ENCODE results near the gene PAOX. TPM values are rescaled to one million over a fixed set of nuclear protein-coding genes. Genes with fewer than 3 reads are reported as not detected.

The PAOX gene
- 5.3 and 6.1 TPM in 2 replicates for total RNA-seq (2014; rRNA removed; shearing (Covaris generic))

- DNase-seq (ENCODE audit: low spot score), result no peak
Measured at GRCh38 chr10:133379152-133379800, at the start of gene PAOX. Gene PAOX, plus strand, starts transcription at chr10:133379262. Its CDS starts 55 bp downstream, at chr10:133379317.

DNA sequence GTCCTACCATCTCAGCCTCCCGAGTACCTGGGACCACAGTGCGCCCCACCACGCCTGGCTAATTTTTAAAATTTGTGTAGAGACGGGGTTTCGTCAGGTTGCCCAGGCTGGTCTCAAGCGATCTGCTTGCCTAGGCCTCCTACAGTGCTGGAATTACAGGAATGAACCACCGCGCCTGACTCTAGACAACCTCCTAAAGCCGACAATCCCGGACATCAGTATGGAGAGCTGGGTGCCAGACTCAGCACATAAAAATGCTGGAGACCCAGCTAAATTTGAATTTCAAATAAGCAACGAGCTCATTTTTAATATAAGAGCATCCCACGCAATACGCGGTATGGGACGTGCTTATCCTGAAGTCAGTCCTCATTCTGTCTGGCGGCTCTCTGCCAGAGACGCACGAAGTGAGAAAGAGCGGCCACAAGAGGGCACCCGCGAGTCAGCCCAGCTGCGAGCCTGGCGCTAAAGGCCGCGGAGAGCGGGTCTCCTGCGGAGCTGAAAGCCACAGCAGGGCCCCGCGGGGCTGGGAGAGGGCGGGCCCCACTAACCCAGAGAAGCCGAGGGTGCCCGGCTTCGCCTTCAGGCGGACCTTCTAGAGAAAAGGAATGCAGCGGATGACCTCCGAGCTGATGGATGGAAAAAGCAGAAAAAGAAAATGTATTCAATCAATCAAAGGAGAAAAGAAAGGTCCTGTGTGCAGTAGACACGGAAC, 49.4 kb upstream of the PAOX start:
- peak; percentile 62 for DNase-seq (ENCODE audit: low spot score)

DNA sequence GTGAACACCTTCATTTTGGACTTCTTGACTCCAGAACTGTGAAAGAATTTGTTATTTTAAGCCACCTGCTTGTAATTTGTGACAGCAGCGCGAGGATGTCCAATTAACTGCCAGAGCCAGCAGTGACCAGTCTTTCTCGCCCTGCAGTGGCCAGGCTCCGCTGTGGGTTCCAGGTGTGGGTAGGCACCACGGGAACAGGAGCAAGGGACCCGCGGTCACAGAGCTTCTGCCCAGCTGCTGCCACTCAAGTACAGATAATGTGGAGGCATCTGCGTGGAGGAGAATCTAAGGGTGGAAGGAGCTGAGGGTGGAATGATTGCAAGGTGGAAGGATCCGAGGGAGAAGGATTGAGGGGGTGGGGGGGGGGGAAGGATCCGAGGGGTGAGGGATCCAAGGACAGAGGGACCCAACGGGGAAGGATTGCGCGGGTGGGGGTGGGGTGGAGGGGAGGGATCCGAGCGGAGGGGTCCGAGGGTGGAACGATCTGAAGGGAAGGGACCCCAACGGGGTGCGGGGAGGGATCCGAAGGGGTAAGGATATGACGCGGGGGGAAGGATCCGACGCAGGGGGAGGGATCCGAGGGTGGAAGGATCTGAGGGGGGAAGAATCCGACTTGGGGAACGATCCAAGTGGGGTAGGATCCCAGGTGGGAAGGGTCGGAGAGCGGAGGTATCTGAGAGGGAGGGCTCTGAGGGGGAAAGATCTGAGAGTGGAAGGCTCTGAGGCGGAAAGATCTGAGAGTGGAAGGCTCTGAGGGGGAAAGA, 45.9 kb upstream of the PAOX start:
- no peak for DNase-seq (ENCODE audit: low spot score)

DNA sequence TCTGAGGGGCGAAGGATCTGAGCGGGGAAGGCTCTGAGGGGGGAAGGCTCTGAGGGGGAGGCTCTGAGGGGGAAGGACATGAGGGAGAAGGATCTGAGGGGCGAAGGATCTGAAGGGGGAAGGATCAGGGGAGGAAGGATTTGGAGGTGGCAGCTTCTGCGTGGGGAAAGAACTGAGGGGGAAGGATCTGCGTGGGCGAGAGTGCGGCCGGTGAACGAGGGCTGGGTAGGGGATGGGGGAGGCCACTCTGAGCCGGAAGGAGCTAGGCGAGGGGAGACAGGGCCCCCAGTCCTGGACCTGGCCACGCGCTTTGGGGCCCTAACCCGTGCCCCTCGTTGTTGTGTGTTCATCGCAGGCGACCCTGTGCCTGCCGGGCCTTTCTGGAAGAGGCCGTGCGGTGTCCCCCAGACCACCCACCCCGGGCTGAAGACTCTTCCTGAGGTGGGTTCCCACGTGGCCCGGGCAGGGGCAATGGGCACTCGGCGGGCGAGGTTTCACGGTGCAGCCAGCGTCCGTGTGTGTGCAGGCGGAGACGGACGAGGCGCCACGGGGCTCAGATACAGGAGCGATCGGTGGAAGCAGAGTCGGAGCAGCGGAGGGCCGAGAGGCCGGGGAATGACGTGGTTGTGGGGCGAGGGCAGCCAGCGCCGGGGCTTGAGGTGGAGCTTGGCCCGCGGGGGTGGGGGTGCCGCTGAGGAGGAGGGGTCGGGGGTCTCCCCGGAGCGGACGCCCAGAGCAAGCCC, 44.4 kb upstream of the PAOX start:
- DNase-seq (ENCODE audit: low spot score), result no peak

DNA sequence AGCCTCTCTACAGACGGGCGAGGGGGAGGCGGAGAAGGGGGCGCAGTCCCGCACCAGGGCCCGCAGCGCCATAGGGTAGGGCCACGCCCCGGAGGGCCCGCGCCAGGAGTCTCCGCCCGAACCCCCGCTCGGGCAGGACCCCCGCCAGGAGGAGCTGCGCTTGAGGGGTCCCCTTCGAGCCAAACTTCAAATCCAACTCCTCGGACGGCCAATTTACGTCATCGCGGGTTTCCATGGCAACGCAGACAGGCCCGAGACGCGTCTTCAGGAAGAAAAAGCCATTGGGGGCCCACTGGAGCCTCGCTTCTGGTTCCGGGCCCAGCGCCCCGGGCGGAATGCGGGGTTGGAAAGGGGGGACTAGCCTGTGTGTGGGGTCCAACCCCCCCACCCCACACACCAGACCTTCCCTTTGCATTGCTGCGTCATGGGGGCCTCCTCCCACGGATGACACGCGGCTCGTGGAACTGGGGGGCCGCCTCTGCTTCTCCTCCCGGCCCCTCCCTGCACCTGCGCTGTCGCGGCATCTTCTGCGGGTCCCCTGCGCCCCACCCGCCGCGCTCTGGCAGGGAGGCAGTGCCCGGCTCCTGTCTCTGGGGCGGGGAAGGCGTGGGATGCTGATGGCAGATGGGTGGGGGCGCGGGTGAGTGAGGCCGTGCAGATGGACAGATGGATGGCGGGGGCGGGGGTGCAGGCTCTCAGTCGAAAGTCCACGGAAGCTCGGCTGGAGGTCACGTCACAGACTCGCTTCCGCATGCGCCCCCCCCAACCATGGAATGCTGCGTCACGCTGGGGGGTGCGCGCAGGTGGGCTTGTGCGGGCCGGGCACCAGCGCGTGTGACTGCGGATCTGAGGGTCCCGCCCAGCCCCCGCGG, 43.6 kb upstream of the PAOX start:
- DNase-seq (ENCODE audit: low spot score), result no peak

DNA sequence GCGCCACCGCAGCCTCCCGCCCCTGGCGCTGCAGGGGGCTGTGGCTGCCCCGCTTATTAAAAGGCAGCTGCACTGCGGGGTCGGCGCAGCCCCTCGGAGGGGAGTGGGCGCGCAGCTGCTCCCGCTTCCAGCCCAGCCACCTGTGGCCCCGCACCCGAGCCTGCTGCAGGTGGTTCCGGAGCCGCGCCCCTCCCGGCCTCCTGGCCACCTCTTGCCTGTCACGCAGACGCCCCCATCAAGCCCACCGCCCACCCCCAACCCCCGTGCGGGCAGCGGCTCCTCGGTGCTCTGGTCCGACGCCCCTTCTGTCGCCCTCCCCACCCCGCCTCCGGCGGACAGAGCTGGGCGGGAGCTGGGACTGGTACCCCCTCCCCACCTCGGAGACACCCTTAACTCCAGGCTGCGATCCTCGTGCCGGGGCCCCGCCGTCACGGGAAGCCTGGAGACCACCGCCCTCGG, 42.9 kb upstream of the PAOX start:
- no peak for DNase-seq (ENCODE audit: low spot score)

DNA sequence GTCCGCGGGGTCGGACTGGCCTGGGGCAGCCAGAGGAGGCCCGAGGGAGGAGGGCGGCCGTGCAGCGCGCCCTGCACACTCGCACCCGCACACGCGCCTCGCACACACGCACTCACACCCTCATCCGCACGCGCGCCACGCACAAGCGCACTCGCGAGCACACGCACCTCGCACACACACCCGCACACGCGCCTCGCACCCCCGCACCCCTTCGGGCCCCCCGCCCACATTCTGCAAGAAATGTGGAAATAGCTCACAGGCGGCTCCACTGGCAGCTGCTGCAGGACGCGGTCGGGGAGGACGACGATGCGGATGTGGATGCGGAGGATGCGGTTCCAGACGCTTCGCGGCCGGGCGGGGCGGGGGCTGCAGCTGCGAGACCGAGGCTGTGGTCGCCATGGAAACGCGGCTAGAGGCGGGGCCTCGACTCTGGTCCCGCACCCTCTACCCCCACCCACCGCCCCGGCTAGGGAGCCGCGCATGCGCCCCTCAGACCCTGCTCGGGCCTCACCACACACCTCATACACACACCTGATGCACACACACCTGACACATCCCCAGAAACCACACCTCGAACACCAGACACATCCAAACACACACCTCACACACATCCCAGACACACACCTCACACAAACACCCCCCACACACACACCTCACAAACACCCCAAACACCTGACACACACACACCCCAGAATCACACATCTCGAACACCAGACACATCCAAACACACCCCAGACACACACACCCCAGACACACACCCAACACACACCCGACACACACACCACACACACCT, 42.3 kb upstream of the PAOX start, which contains the start of gene CALY:
TSS of gene CALY (minus strand) at position 320 of the 793 bp plus-strand sequence. CDS start 7,907 bp downstream, outside the sequence.
- DNase-seq (ENCODE audit: low spot score), result no peak

GRCh38 chr10:133337370-133337725, 41.7 kb upstream of the PAOX start:
- DNase-seq (ENCODE audit: low spot score), result no peak

DNA sequence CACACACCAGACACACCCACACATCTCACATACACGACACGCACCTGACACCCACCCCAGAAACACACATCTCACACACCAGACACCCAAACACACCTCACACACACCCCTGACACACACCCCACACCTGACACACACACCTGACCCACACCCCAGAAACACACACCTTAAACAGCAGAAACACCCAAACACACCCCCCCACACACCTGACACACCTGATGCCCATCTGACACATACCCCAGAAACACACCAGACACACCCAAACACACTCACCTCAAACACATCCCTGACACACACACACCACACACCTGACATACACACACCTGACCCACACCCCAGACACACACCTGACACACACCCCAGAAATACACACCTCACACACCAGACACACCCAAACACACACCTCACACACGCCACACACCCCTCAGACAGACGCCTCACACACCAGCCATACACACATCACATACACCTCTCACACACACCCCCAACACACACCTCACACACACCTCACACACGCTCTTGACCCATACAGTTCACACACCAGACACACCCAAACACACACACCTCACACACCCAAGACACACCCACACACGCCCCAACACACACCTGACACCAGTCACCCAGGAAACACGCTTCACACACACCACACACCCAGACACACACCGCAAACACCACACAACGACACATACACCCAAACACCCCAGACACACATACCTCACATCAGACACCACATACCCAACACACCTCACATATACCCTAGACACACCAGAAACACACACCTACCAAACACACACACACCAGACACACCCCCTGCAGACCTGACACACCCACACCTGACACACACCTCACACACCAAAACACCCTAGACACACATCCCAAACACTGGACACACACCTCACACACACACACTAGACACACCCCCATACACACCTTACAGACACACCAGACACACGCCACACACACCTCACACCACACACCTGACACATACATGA, 40.7 kb upstream of the PAOX start:
- no peak for DNase-seq (ENCODE audit: low spot score)

DNA sequence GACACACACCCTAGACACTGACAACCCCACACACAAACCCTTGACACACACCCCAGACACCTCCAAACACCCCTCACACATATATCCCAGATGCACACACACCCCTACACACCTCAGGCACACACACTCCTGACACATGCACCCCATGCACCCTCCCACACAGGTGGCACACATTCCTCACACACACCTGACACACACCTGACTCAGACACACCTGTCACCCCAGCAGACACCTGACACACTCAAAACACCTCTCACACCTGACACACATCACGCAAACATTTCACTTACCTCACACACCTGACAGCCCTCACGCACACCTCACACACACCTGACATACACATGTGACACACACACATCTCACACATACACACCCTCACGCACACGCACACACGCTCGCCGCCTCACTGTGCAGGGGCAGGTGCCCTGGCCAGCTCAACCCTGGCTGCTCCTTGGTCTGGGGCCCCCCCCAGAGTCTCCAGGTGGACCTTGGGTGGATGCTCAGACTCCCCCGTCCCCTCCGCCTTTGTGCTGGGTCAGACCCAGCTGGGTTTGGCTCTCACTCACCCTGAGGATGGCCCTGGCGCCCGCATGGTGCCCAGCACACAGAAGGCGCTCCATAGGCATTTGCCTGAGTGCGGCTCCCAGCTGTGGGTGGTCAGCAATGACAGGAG, 39.2 kb upstream of the PAOX start:
- no peak for DNase-seq (ENCODE audit: low spot score)

- no peak for DNase-seq (ENCODE audit: low spot score)
Measured at GRCh38 chr10:133341983-133342382, 37.1 kb upstream of the PAOX start.

- no peak for DNase-seq (ENCODE audit: low spot score)
Measured at GRCh38 chr10:133342942-133343341, 36.1 kb upstream of the PAOX start.

GRCh38 chr10:133343558-133343957, 35.5 kb upstream of the PAOX start:
- DNase-seq (ENCODE audit: low spot score), result peak; percentile 31

GRCh38 chr10:133344236-133344635, 34.8 kb upstream of the PAOX start:
- DNase-seq (ENCODE audit: low spot score), result no peak

GRCh38 chr10:133346413-133346812, 32.6 kb upstream of the PAOX start:
- DNase-seq (ENCODE audit: low spot score), result no peak

- no peak for DNase-seq (ENCODE audit: low spot score)
Measured at GRCh38 chr10:133347710-133348517, 31.1 kb upstream of the PAOX start.

- DNase-seq (ENCODE audit: low spot score), result no peak
Measured at GRCh38 chr10:133349160-133349568, 29.9 kb upstream of the PAOX start.
